Measurements from ENCODE around the gene ITCH. TPM values are rescaled to one million over a fixed set of nuclear protein-coding genes. Genes with fewer than 3 reads are reported as not detected.
"Not testable (repeated sequence)": the region's sequence is repeated elsewhere in the genome, so short reads cannot be mapped to it uniquely, and the experiment has no call there.

ITCH gene
- total and polyA plus RNA-seq, 9 of the 15 experiments (the other 6 are each of a cell fraction or from before 2014, with no cell fraction given), result 7.5 to 53.0 (median 22.9) TPM

DNA sequence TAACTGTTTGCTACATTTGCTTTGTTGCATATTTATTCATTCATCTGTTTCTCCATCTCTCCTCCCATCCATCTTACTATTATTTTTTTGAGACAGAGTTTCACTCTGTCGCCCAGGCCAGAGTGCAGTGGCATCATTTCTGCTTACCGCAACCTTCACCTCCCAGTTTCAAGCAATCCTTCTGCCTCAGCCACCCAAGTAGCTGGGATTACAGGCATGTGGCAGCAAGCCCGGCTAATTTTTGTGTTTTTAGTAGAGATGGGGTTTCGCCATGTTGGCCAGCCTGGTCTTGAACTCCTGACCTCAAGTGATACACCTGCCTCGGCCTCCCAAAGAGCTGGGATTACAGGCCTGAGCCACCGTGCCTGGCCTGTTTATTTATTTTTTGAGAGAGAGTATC, 9.6 kb upstream of the ITCH start:
- H3K4me3 ChIP-seq; H4K20me1 ChIP-seq (replicated peaks; ENCODE audit: control insufficient read depth, insufficient read depth, low read length); H3K36me3 ChIP-seq (ENCODE audit: control insufficient read depth, insufficient read depth, low read length); FAIRE-seq; H3K9ac ChIP-seq (ENCODE audit: insufficient read depth in 1 of 2, low read depth in 2 of 2, low read length in 2 of 2); BruUV-seq (replicated peaks); H3K4me2 ChIP-seq (ENCODE audit: insufficient read depth, low read length); intact Hi-C loops (cut with micrococcal nuclease); ATAC-seq; H3K27ac ChIP-seq (ENCODE audit: extremely low read depth, low read depth, low read length); DNase-seq (ENCODE audit: extremely low read depth in 1 of 4, low spot score in 3 of 4); H3K27me3 ChIP-seq (ENCODE audit: control insufficient read depth in 2 of 2, insufficient read depth in 2 of 2, low read length in 2 of 2); H3K79me2 ChIP-seq (ENCODE audit: control insufficient read depth, insufficient read depth, low read length); in situ Hi-C loops (cut with MboI); H3K9me1 ChIP-seq (ENCODE audit: control insufficient read depth, insufficient read depth, low read length); H2AFZ ChIP-seq (ENCODE audit: low read depth, low read length); H3K9me3 ChIP-seq (replicated peaks; ENCODE audit: control insufficient read depth, insufficient read depth, low read depth, low read length); H3K4me1 ChIP-seq (replicated peaks in 1 of 2; ENCODE audit: control insufficient read depth in 2 of 2, insufficient read depth in 2 of 2, low read length in 2 of 2); CTCF ChIA-PET (ENCODE audit: low intra/inter-chr PET ratio): not testable (repeated sequence)
- POLR2A ChIA-PET, result interaction anchor here (1.4 kb wide), 1 partner anchor 9 kb away, joined by 12 read pairs; the partner anchor contains the start of gene ITCH
- 62% methylated on average over 6 of the region's 6 CpGs for WGBS (ENCODE audit: insufficient coverage, low coverage, missing lambda C conversion rate)

DNA sequence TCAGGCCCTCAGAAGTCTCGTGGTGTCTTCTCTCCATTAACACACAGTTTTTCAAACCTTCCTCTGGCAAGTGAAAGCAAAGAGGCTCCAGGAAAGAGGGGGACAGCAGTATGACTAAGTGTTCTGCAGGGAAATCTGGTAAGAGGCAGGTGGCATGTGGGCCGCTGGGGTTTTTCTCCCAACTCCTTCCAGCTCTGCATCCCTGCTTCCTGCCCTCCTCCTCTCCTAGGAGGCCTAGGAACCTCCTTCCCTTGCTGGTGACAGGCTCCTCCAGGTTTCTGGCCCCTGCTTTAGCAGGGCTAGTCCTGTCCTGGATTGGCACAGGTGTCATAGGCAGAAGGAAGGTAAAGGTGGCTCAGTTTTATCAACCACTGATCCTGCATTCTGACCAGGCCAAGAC, 7.6 kb upstream of the ITCH start:
- Histone ChIP-seq H3K9me3 (replicated peaks; ENCODE audit: control insufficient read depth, insufficient read depth, low read depth, low read length) (no peaks in the 10 kb centered on the region), H3K36me3 (ENCODE audit: control insufficient read depth, insufficient read depth, low read length) (no peaks in the 10 kb centered on the region), H3K9me1 (ENCODE audit: control insufficient read depth, insufficient read depth, low read length) (no peaks in the 10 kb centered on the region), H3K4me2 (ENCODE audit: insufficient read depth, low read length) (no peak overlapping the region), H2AFZ (ENCODE audit: low read depth, low read length) (peak overlapping the region; percentile 47), H4K20me1 (replicated peaks; ENCODE audit: control insufficient read depth, insufficient read depth, low read length) (no peaks in the 10 kb centered on the region), H3K9ac (ENCODE audit: insufficient read depth in 1 of 2, low read depth in 2 of 2, low read length in 2 of 2) (0 out of 4 replicates have a peak overlapping the region, but pooled peaks of 1 of the 2 experiments have one; percentile 1), H3K4me3 (no peak overlapping the region), H3K4me1 (replicated peaks in 1 of 2; ENCODE audit: control insufficient read depth in 2 of 2, insufficient read depth in 2 of 2, low read length in 2 of 2) (no peaks in the 10 kb centered on the region; a peak in 1 of 5 replicates), H3K27me3 (ENCODE audit: control insufficient read depth in 2 of 2, insufficient read depth in 2 of 2, low read length in 2 of 2) (no peaks in the 10 kb centered on the region), H3K27ac (ENCODE audit: extremely low read depth, low read depth, low read length) (no peak overlapping the region), H3K79me2 (ENCODE audit: control insufficient read depth, insufficient read depth, low read length) (no peaks in the 10 kb centered on the region)
- ChIA-PET POLR2A (interaction anchor here (0.8 kb wide), 1 partner anchor 95 kb away, joined by 3 read pairs; no protein-coding TSS in a partner anchor), CTCF (ENCODE audit: low intra/inter-chr PET ratio) (no interaction called here)
- in situ Hi-C loops (cut with MboI) (no loop called here), intact Hi-C loops (cut with micrococcal nuclease) (no loop called here)
- 19% methylated on average over 2 of the region's 2 CpGs for WGBS (ENCODE audit: insufficient coverage, low coverage, missing lambda C conversion rate)
- no peak for ATAC-seq
- TF ChIP-seq, protein P1, sequence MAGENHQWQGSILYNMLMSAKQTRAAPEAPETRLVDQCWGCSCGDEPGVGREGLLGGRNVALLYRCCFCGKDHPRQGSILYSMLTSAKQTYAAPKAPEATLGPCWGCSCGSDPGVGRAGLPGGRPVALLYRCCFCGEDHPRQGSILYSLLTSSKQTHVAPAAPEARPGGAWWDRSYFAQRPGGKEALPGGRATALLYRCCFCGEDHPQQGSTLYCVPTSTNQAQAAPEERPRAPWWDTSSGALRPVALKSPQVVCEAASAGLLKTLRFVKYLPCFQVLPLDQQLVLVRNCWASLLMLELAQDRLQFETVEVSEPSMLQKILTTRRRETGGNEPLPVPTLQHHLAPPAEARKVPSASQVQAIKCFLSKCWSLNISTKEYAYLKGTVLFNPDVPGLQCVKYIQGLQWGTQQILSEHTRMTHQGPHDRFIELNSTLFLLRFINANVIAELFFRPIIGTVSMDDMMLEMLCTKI (IDR thresholded peaks at IDR 0.05; ENCODE audit: partially characterized antibody), result no peak
- TF ChIP-seq ERF (CRISPR knock-in tag; IDR thresholded peaks at IDR 0.05) (no peak), ZNF263 (CRISPR knock-in tag; IDR thresholded peaks at IDR 0.05; ENCODE audit: borderline replicate concordance) (no peak), NCOR1 (IDR thresholded peaks at IDR 0.05) (no peak), RBM14 (IDR thresholded peaks at IDR 0.05; ENCODE audit: borderline replicate concordance, insufficient read depth, low read depth, low read length) (no peak)
- DNase-seq (ENCODE audit: extremely low read depth in 1 of 4, low spot score in 3 of 4), result no peak
- no TSS peak for BruUV-seq (replicated peaks)
- FAIRE-seq, result no peak

DNA sequence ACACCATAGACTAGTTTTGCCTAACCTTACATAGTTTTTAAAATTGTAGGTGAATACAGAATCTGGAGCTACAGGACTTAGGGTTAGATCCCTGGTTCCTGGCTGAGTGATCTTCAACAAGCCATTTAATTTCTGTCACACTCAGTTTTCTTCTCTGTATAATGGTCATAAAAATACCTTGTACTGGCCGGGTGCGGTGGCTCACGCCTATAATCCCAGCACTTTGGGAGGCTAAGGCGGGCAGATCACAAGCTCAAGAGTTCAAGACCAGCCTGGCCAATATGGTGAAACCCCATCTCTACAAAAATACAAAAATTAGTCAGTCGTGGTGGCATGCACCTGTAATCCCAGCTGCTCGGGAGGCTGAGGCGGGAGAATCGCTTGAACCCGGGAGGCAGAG, 3.3 kb upstream of the ITCH start:
- DNase-seq (ENCODE audit: extremely low read depth in 1 of 4, low spot score in 3 of 4); H3K4me2 ChIP-seq (ENCODE audit: insufficient read depth, low read length); intact Hi-C loops (cut with micrococcal nuclease); H2AFZ ChIP-seq (ENCODE audit: low read depth, low read length); BruUV-seq (replicated peaks); POLR2A ChIA-PET; H3K36me3 ChIP-seq (ENCODE audit: control insufficient read depth, insufficient read depth, low read length); CTCF ChIA-PET (ENCODE audit: low intra/inter-chr PET ratio); H3K9me3 ChIP-seq (replicated peaks; ENCODE audit: control insufficient read depth, insufficient read depth, low read depth, low read length); H4K20me1 ChIP-seq (replicated peaks; ENCODE audit: control insufficient read depth, insufficient read depth, low read length); H3K9ac ChIP-seq (ENCODE audit: insufficient read depth in 1 of 2, low read depth in 2 of 2, low read length in 2 of 2); H3K9me1 ChIP-seq (ENCODE audit: control insufficient read depth, insufficient read depth, low read length); ATAC-seq; in situ Hi-C loops (cut with MboI); FAIRE-seq; H3K27ac ChIP-seq (ENCODE audit: extremely low read depth, low read depth, low read length); H3K4me3 ChIP-seq; H3K27me3 ChIP-seq (ENCODE audit: control insufficient read depth in 2 of 2, insufficient read depth in 2 of 2, low read length in 2 of 2): not testable (repeated sequence)
- Histone ChIP-seq H3K4me1 (replicated peaks in 1 of 2; ENCODE audit: control insufficient read depth in 2 of 2, insufficient read depth in 2 of 2, low read length in 2 of 2) (peaks cover 2 to 16% of the 10 kb centered on the region in 2 experiments; a peak in 4 of 5 replicates), H3K79me2 (ENCODE audit: control insufficient read depth, insufficient read depth, low read length) (peaks cover 16% of the 10 kb centered on the region)
- 72% methylated on average over 9 of the region's 9 CpGs for WGBS (ENCODE audit: insufficient coverage, low coverage, missing lambda C conversion rate)
